Ascending aorta (tissue), 2 donors: ENCODE data around the gene ASB1. TPM values are rescaled to one million over a fixed set of nuclear protein-coding genes. Genes with fewer than 3 reads are reported as not detected.

Experiments used
- DNase-seq, 2 donors: peaks; one replicate each; pipeline ENCODE4 v3.0.0-alpha.2; 2019; ENCODE audit warnings: low spot score in 2 of 2
- H3K27ac ChIP-seq, 2 donors: fragments of 200-600 bp; sonication (generic); one replicate each; pipeline ENCODE4 v1.5.1; 2016 to 2017; ENCODE audit warnings: mild to moderate bottlenecking in 1 of 2
- H3K27me3 ChIP-seq: fragments of 200-600 bp; sonication (generic); one replicate; pipeline ENCODE4 v1.5.1; 2017
- H3K36me3 ChIP-seq, 2 donors: fragments of 200-600 bp; sonication (generic); one replicate each; pipeline ENCODE4 v1.5.1; 2016
- H3K4me1 ChIP-seq, 2 donors: fragments of 200-600 bp; sonication (generic); one replicate each; pipeline ENCODE4 v1.5.1; 2016 to 2017; ENCODE audit warnings: mild to moderate bottlenecking in 1 of 2
- H3K4me3 ChIP-seq, 2 donors: fragments of 200-600 bp; sonication (generic); one replicate each; pipeline ENCODE4 v1.5.1; 2016 to 2017; ENCODE audit warnings: mild to moderate bottlenecking in 1 of 2
- H3K9me3 ChIP-seq, 2 donors: fragments of 200-600 bp; sonication (generic); one replicate each; pipeline ENCODE4 v1.5.1; 2016
- CTCF ChIP-seq, 3 experiments: fragments of 200-600 bp in 2 of 3; fragments of 450-650 bp in 1 of 3; sonication (generic) in 2 of 3; IDR thresholded peaks; one replicate each; pipeline ENCODE4 v1.5.1; 2016 to 2019; ENCODE audit warnings: antibody characterized with exemption in 3 of 3, mild to moderate bottlenecking in 1 of 3, moderate library complexity in 1 of 3
- intact Hi-C: fragments of 100-400 bp; cut with DNase I; formaldehyde crosslinking; loops from one replicate; pipeline ENCODE4 v1.15.1; 2023
- total RNA-seq: library from RNA; depleted of rRNA; stranded (reverse); fragments of >200 nt; gene quantifications from one replicate; pipeline ENCODE4 v1.1.0, GENCODE V29; 2016

ASB1 gene
- total RNA-seq, 1 donor from 2014 or later, result 32.5 TPM

GRCh38 chr2:238495422-238495821 is 68.7 kb downstream of the ASB1 start:
- TF ChIP-seq CTCF (IDR thresholded peaks at IDR 0.05), result no peak
- Histone ChIP-seq H3K27me3 (no peaks in the 10 kb centered on the region), H3K4me3 (no peak overlapping the region), H3K27ac (no peak overlapping the region), H3K4me1 (no peaks in the 10 kb centered on the region), H3K9me3 (no peaks in the 10 kb centered on the region), H3K36me3 (no peaks in the 10 kb centered on the region)
- DNase-seq, result peak in 1 of 2 donors; percentile 34
- intact Hi-C loops, result no loop called here

- Histone ChIP-seq H3K9me3 (no peaks in the 10 kb centered on the region), H3K4me1 (no peaks in the 10 kb centered on the region), H3K27ac (no peak overlapping the region), H3K36me3 (no peaks in the 10 kb centered on the region), H3K4me3 (no peak overlapping the region), H3K27me3 (no peaks in the 10 kb centered on the region)
- intact Hi-C loops, result no loop called here
- no peak for TF ChIP-seq CTCF (IDR thresholded peaks at IDR 0.05)
- peak in 1 of 2 donors; percentile 53 for DNase-seq
These were observed 70.3 kb downstream of the ASB1 start for GRCh38 chr2:238496756-238497609.

DNA sequence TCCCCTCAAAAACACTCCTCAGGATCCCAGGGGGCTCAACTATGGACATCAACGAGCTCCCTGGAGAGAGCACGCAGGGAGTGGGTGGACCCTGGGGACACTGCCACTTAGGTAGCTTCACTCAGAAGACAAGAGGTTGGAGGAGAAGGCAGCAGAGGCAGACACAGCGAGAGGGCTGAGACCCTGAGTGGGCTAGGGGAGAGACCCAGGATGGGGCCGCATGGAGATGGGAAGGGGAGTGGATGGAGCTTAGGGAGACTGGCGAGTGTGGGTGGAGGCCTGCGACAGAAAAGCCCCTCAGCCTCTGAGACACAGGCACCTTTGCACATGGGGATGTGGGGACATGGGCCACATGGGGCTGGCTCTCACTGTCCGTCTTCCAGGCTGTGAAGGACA is 70.9 kb downstream of the ASB1 start:
- Histone ChIP-seq H3K9me3 (no peaks in the 10 kb centered on the region), H3K4me3 (no peak overlapping the region), H3K27me3 (no peaks in the 10 kb centered on the region), H3K4me1 (no peaks in the 10 kb centered on the region), H3K36me3 (no peaks in the 10 kb centered on the region), H3K27ac (no peak overlapping the region)
- intact Hi-C loops, result no loop called here
- TF ChIP-seq CTCF (IDR thresholded peaks at IDR 0.05), result no peak
- DNase-seq, result peak in 1 of 2 donors; percentile 16

DNA sequence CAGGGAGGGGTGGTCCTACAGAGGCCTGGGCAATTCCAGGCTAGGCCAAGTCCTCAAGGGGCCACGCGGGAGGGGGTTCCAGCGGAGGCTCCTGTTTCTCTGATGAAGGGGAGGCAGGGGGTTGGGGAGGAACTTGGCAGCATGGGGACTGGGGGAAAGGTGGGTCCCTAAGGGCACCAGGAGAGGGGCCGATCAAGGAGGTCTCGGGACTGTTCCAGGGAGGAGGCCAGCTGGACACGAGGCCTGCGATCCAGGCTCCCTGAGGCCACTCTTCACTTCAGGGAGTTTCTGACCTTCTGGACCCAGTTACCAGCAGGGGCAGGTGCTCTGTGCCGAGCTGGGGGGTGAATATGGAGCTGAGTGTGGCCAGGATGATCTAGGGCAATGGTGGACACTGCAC is 71.5 kb downstream of the ASB1 start:
- DNase-seq, result peak in 1 of 2 donors; percentile 41
- no peaks in the 10 kb centered on the region for H3K27me3 ChIP-seq
- H3K9me3 ChIP-seq, result no peaks in the 10 kb centered on the region

GRCh38 chr2:238498691-238499295 is 72.1 kb downstream of the ASB1 start:
- intact Hi-C loops, result no loop called here
- no peaks in the 10 kb centered on the region for H3K27me3 ChIP-seq
- peak in 1 of 2 donors; percentile 50 for DNase-seq
- H3K4me3 ChIP-seq, result no peak overlapping the region
- H3K36me3 ChIP-seq, result no peaks in the 10 kb centered on the region
- no peaks in the 10 kb centered on the region for H3K4me1 ChIP-seq
- no peak overlapping the region for H3K27ac ChIP-seq
- TF ChIP-seq CTCF (IDR thresholded peaks at IDR 0.05), result no peak
- H3K9me3 ChIP-seq, result no peaks in the 10 kb centered on the region

More for the DNA sequence above, 71.5 kb downstream of the ASB1 start:
- no peaks in the 10 kb centered on the region for H3K4me1 ChIP-seq
- no peak overlapping the region for H3K4me3 ChIP-seq
- intact Hi-C loops, result no loop called here
- H3K36me3 ChIP-seq, result no peaks in the 10 kb centered on the region
- H3K27ac ChIP-seq, result no peak overlapping the region
- no peak for TF ChIP-seq CTCF (IDR thresholded peaks at IDR 0.05)
